Nephron progenitor cell (in vitro differentiated cells): Measurements from ENCODE around the gene MDK.
A peak's percentile ranks its signal among the peaks of the same experiment; 100 is the strongest.

ENCODE experiments used
- DNase-seq: peaks from one replicate; pipeline ENCODE4 v3.0.0; 2021
- H3K27ac Mint-ChIP-seq: 2 replicates; pipeline ENCODE4 v1.8.0; 2021; ENCODE audit warnings: mild to moderate bottlenecking, moderate library complexity, mixed read lengths
- H3K27me3 Mint-ChIP-seq: 2 replicates; pipeline ENCODE4 v1.8.0; 2021; ENCODE audit warnings: mild to moderate bottlenecking, low read depth, mixed read lengths; ENCODE audit not compliant: poor library complexity
- H3K36me3 Mint-ChIP-seq: 2 replicates; pipeline ENCODE4 v1.8.0; 2021; ENCODE audit warnings: low read depth, mixed read lengths
- H3K4me1 Mint-ChIP-seq: 2 replicates; pipeline ENCODE4 v1.8.0; 2021; ENCODE audit warnings: mixed read lengths
- H3K4me3 Mint-ChIP-seq: 2 replicates; pipeline ENCODE4 v1.8.0; 2021; ENCODE audit warnings: mild to moderate bottlenecking, moderate library complexity, mixed read lengths
- H3K9me3 Mint-ChIP-seq: 2 replicates; pipeline ENCODE4 v1.8.0; 2021; ENCODE audit warnings: mild to moderate bottlenecking, moderate library complexity, mixed read lengths
- CTCF ChIP-seq: fragments of 200-600 bp; sonication (generic); IDR thresholded peaks from 2 replicates; pipeline ENCODE4 v1.5.0; 2021; ENCODE audit warnings: antibody characterized with exemption

MDK gene

GRCh38 chr11:46422588-46422987, 41.1 kb downstream of the MDK start:
- H3K4me3 Mint-ChIP-seq = no peak overlapping the region
- H3K27me3 Mint-ChIP-seq = peaks cover 8% of the 10 kb centered on the region
- no peak overlapping the region for H3K27ac Mint-ChIP-seq

GRCh38 chr11:46426233-46426991, 44.9 kb downstream of the MDK start:
- Mint-ChIP-seq H3K4me3 (no peak overlapping the region), H3K4me1 (peaks cover 5% of the 10 kb centered on the region), H3K36me3 (peaks cover 44% of the 10 kb centered on the region), H3K9me3 (no peaks in the 10 kb centered on the region), H3K27ac (peak overlapping the region; percentile 68), H3K27me3 (peaks cover 4% of the 10 kb centered on the region)
- TF ChIP-seq CTCF = no peak
- no peak for DNase-seq

More at GRCh38 chr11:46422588-46422987, 41.1 kb downstream of the MDK start:
- peaks cover 40% of the 10 kb centered on the region for H3K36me3 Mint-ChIP-seq
- H3K9me3 Mint-ChIP-seq = no peaks in the 10 kb centered on the region
- no peak for DNase-seq
- TF ChIP-seq CTCF = no peak
- H3K4me1 Mint-ChIP-seq = peaks cover 17% of the 10 kb centered on the region

- H3K36me3 Mint-ChIP-seq = peaks cover 46% of the 10 kb centered on the region
- H3K4me3 Mint-ChIP-seq = no peak overlapping the region
- no peaks in the 10 kb centered on the region for H3K9me3 Mint-ChIP-seq
- peaks cover 5% of the 10 kb centered on the region for H3K4me1 Mint-ChIP-seq
- TF ChIP-seq CTCF = no peak
- no peak overlapping the region for H3K27ac Mint-ChIP-seq
- H3K27me3 Mint-ChIP-seq = peaks cover 4% of the 10 kb centered on the region
- no peak for DNase-seq
Measured at GRCh38 chr11:46427364-46427763, 45.9 kb downstream of the MDK start.

DNA sequence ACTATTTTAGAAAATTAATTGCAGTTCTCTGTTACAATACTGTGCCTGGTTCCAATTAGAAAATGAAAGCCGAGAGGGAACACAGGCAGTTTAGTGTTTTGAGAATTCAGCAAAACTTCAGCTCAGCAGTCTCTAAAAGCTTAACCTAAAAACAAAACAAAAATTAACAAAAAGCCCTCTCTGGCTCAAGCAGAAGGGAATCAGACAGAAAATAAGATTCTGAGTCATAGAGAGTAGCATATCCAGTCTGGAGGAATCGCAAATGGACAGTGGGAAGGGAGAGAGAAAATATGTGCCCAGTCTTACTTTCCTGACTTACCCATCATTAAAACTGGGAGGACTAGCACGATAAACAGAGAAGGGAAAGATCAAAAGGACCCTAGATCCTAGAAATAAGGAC, 48.2 kb downstream of the MDK start:
- peaks cover 50% of the 10 kb centered on the region for H3K36me3 Mint-ChIP-seq

GRCh38 chr11:46431211-46431610, 49.7 kb downstream of the MDK start:
- H3K4me3 Mint-ChIP-seq = no peak overlapping the region
- H3K9me3 Mint-ChIP-seq = no peaks in the 10 kb centered on the region
- DNase-seq = no peak
- H3K36me3 Mint-ChIP-seq = peaks cover 41% of the 10 kb centered on the region
- H3K4me1 Mint-ChIP-seq = peaks cover 5% of the 10 kb centered on the region
- no peak overlapping the region for H3K27ac Mint-ChIP-seq
- TF ChIP-seq CTCF = no peak
- no peaks in the 10 kb centered on the region for H3K27me3 Mint-ChIP-seq

More for the DNA sequence above, 48.2 kb downstream of the MDK start:
- Mint-ChIP-seq H3K27me3 (peaks cover 4% of the 10 kb centered on the region), H3K4me3 (no peak overlapping the region), H3K9me3 (no peaks in the 10 kb centered on the region), H3K27ac (no peak overlapping the region), H3K4me1 (no peaks in the 10 kb centered on the region)
- TF ChIP-seq CTCF = no peak
- no peak for DNase-seq
